Ectodermal cell (in vitro differentiated cells): Measurements from ENCODE around the gene HAGH.
"Not testable (repeated sequence)": the region's sequence is repeated elsewhere in the genome, so short reads cannot be mapped to it uniquely, and the experiment has no call there.

Experiments
- H3K27ac ChIP-seq: 2 replicates; pipeline ENCODE4 v1.7.0; 2013; ENCODE audit warnings: mild to moderate bottlenecking, low read depth, low read length; ENCODE audit not compliant: insufficient read depth, poor library complexity, severe bottlenecking
- H3K27me3 ChIP-seq: 2 replicates; pipeline ENCODE4 v1.7.0; 2013; ENCODE audit warnings: mild to moderate bottlenecking, low read length; ENCODE audit not compliant: insufficient read depth, control insufficient read depth, poor library complexity, severe bottlenecking
- H3K36me3 ChIP-seq: one replicate; pipeline ENCODE4 v1.7.0; 2013; ENCODE audit warnings: low read length; ENCODE audit not compliant: control insufficient read depth, insufficient read depth
- H3K4me1 ChIP-seq: one replicate; pipeline ENCODE4 v1.7.0; 2013; ENCODE audit warnings: low read length; ENCODE audit not compliant: control insufficient read depth, insufficient read depth
- H3K4me3 ChIP-seq: 2 replicates; pipeline ENCODE4 v1.7.0; 2013; ENCODE audit warnings: low read depth, low read length, control low read depth; ENCODE audit not compliant: insufficient read depth
- H3K9me3 ChIP-seq: 2 replicates; pipeline ENCODE4 v1.7.0; 2013; ENCODE audit warnings: mild to moderate bottlenecking, low read length, moderate library complexity; ENCODE audit not compliant: control insufficient read depth
- WGBS, 2 experiments: methylation state at CpG; one replicate each; pipeline ENCODE4 v1.1.7; 2013; ENCODE audit warnings: missing lambda C conversion rate in 2 of 2; 5-methylcytosine and 5-hydroxymethylcytosine counted together

The HAGH gene

GRCh38 chr16:1810536-1810935 lies 16.1 kb downstream of the HAGH start:
- no peaks in the 10 kb centered on the region for H3K27me3 ChIP-seq
- no peaks in the 10 kb centered on the region for H3K36me3 ChIP-seq
- H3K4me1 ChIP-seq: peaks cover 5% of the 10 kb centered on the region
- 93% methylated on average over 16 of the region's 16 CpGs for WGBS, 2 experiments
- H3K27ac ChIP-seq: no peak overlapping the region
- no peaks in the 10 kb centered on the region for H3K9me3 ChIP-seq
- H3K4me3 ChIP-seq: no peak overlapping the region

- WGBS, 2 experiments: 95 to 97% methylated on average over 16 of the region's 16 CpGs
- H3K27ac ChIP-seq: no peak overlapping the region
Measured at GRCh38 chr16:1810106-1810505, 16.5 kb downstream of the HAGH start.

GRCh38 chr16:1809281-1809801 lies 17.3 kb downstream of the HAGH start:
- Histone ChIP-seq H3K9me3 (no peaks in the 10 kb centered on the region), H3K36me3 (no peaks in the 10 kb centered on the region), H3K27ac (no peak overlapping the region), H3K27me3 (no peaks in the 10 kb centered on the region), H3K4me3 (no peak overlapping the region), H3K4me1 (peaks cover 5% of the 10 kb centered on the region)
- WGBS, 2 experiments: 64 to 69% methylated on average over 28 of the region's 28 CpGs

More at GRCh38 chr16:1810106-1810505, 16.5 kb downstream of the HAGH start:
- H3K9me3 ChIP-seq: no peaks in the 10 kb centered on the region
- H3K27me3 ChIP-seq: no peaks in the 10 kb centered on the region
- H3K36me3 ChIP-seq: no peaks in the 10 kb centered on the region
- H3K4me3 ChIP-seq: no peak overlapping the region
- H3K4me1 ChIP-seq: peaks cover 5% of the 10 kb centered on the region

- Histone ChIP-seq H3K27ac (no peak overlapping the region), H3K27me3 (no peaks in the 10 kb centered on the region), H3K4me3 (no peak overlapping the region), H3K4me1 (peaks cover 5% of the 10 kb centered on the region), H3K9me3 (no peaks in the 10 kb centered on the region), H3K36me3 (no peaks in the 10 kb centered on the region)
- 80% methylated on average over 18 of the region's 18 CpGs for WGBS, 2 experiments
Measured at GRCh38 chr16:1808691-1809090, 17.9 kb downstream of the HAGH start.

- Histone ChIP-seq H3K9me3 (no peaks in the 10 kb centered on the region), H3K27ac (no peak overlapping the region), H3K27me3 (no peaks in the 10 kb centered on the region), H3K4me1 (peaks cover 2% of the 10 kb centered on the region), H3K4me3 (no peak overlapping the region), H3K36me3 (no peaks in the 10 kb centered on the region)
- 85 to 86% methylated on average over 10 of the region's 10 CpGs for WGBS, 2 experiments
Measured at GRCh38 chr16:1807626-1808025, 19.0 kb downstream of the HAGH start.

GRCh38 chr16:1800701-1801100 lies 25.9 kb downstream of the HAGH start:
- Histone ChIP-seq H3K36me3 (no peaks in the 10 kb centered on the region), H3K27me3 (no peaks in the 10 kb centered on the region), H3K4me3 (no peak overlapping the region), H3K4me1 (no peaks in the 10 kb centered on the region), H3K27ac (no peak overlapping the region), H3K9me3 (no peaks in the 10 kb centered on the region)
- WGBS, 2 experiments: 84 to 86% methylated on average over 10 of the region's 10 CpGs

- not testable (repeated sequence) for H3K27me3 ChIP-seq, H3K4me1 ChIP-seq, H3K9me3 ChIP-seq, H3K36me3 ChIP-seq, H3K4me3 ChIP-seq, H3K27ac ChIP-seq
- 74 to 81% methylated on average over 4 of the region's 5 CpGs for WGBS, 2 experiments
Measured at GRCh38 chr16:1799263-1799662, 27.4 kb downstream of the HAGH start.

GRCh38 chr16:1794908-1795666 lies 31.5 kb downstream of the HAGH start:
- Histone ChIP-seq H3K36me3 (no peaks in the 10 kb centered on the region), H3K27me3 (no peaks in the 10 kb centered on the region), H3K9me3 (no peaks in the 10 kb centered on the region), H3K4me1 (no peaks in the 10 kb centered on the region), H3K27ac (no peak overlapping the region), H3K4me3 (no peak overlapping the region)
- WGBS, 2 experiments: 92 to 93% methylated on average over 32 of the region's 32 CpGs

- H3K27ac ChIP-seq: no peak overlapping the region
- H3K4me3 ChIP-seq: no peak overlapping the region
- H3K9me3 ChIP-seq: no peaks in the 10 kb centered on the region
- H3K27me3 ChIP-seq: no peaks in the 10 kb centered on the region
- H3K4me1 ChIP-seq: no peaks in the 10 kb centered on the region
- H3K36me3 ChIP-seq: no peaks in the 10 kb centered on the region
- 80 to 82% methylated on average over 18 of the region's 18 CpGs for WGBS, 2 experiments
Measured at GRCh38 chr16:1794221-1794871, 32.3 kb downstream of the HAGH start.

- no peaks in the 10 kb centered on the region for H3K4me1 ChIP-seq
- no peak within 1 kb of the TSS for H3K4me3 ChIP-seq
- WGBS, 2 experiments: 87 to 91% methylated on average over 28 of the region's 28 CpGs
- H3K27ac ChIP-seq: no peak within 1 kb of the TSS
- H3K36me3 ChIP-seq: peaks cover 3% of the 10 kb centered on the region
- H3K27me3 ChIP-seq: no peaks in the 10 kb centered on the region
- H3K9me3 ChIP-seq: no peaks in the 10 kb centered on the region
Measured at GRCh38 chr16:1793578-1794220, 32.9 kb downstream of the HAGH start, which contains the start of gene IGFALS. TSS of gene IGFALS (minus strand) at chr16:1793705. CDS start at chr16:1793652, 53 bp downstream.
